HG03280 (cell line): ENCODE measurements around the gene FRYL.

Source experiments
- ATAC-seq: cut with Tn5 transposase; IDR thresholded peaks from one replicate; pipeline ENCODE4 v1.9.1; 2021; ENCODE audit warnings: mild to moderate bottlenecking, moderate library complexity; ENCODE audit not compliant: unreplicated experiment

Gene FRYL

DNA sequence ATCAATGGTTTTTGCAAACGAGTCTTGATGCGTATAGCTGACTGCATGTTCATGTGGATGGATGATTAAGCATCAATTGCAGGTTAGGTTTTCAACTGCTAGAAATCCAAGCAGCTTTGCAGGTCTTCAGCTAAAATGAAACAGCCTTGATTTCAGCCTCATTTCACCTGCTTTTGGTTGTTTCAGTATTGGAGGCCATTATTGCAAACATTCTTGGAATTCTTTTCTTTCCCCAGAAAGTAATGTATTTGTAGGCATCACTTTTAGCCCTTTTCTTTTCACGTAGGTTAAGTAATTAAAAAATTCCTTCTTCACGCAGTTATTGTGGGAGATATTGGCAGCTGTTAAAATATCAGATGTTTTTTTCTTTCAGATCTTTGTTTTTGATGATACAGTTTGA lies 281.2 kb downstream of the FRYL start:
- ATAC-seq = no peak

- no peak for ATAC-seq
These were observed 284.1 kb downstream of the FRYL start for GRCh38 chr4:48495941-48496340.

- no peak for ATAC-seq
These were observed 286.5 kb downstream of the FRYL start for GRCh38 chr4:48493452-48494100.

DNA sequence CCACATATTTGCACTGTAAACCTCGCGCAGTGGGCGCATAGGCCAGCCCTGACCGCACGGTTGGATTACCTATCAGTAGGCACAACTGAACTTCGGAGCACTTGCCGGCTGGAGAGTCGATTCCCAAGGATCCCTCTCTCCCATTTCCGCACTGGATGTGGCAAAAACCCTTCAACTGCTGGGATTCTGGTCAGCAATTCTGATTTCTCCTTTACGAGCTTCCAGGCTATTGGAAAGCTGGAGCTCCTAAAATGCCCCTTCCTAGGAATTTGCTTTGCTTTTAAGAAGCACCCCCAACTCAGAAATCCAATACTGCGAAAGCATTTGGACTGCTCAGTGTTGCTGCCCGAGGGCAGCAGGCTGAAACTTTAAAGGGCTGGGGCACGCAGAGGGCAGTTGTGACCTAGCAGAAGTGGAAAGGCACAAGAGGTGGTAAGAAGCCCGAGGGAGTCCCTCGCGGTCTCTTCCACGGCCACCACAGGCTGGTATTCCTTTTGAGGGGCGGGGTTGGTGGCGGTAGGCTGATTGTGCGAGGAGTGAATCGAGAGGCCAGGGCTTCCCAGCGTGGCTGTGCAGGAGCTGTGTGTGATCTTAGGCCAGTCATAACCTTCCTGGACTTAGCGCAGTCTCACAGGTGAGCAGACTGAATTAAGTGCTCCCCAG lies 288.4 kb downstream of the FRYL start:
- no peak for ATAC-seq

- ATAC-seq = no peak
These were observed 289.2 kb downstream of the FRYL start for GRCh38 chr4:48490680-48491513.

GRCh38 chr4:48490012-48490679 lies 289.9 kb downstream of the FRYL start, which contains the start of gene ZAR1:
ZAR1 (plus strand) TSS chr4:48490252; CDS start chr4:48490292, 40 bp downstream.
- ATAC-seq = no peak

- ATAC-seq = no peak
These were observed 290.4 kb downstream of the FRYL start for GRCh38 chr4:48489683-48490011.

- no peak for ATAC-seq
These were observed 295.4 kb downstream of the FRYL start for GRCh38 chr4:48484494-48485168.

DNA sequence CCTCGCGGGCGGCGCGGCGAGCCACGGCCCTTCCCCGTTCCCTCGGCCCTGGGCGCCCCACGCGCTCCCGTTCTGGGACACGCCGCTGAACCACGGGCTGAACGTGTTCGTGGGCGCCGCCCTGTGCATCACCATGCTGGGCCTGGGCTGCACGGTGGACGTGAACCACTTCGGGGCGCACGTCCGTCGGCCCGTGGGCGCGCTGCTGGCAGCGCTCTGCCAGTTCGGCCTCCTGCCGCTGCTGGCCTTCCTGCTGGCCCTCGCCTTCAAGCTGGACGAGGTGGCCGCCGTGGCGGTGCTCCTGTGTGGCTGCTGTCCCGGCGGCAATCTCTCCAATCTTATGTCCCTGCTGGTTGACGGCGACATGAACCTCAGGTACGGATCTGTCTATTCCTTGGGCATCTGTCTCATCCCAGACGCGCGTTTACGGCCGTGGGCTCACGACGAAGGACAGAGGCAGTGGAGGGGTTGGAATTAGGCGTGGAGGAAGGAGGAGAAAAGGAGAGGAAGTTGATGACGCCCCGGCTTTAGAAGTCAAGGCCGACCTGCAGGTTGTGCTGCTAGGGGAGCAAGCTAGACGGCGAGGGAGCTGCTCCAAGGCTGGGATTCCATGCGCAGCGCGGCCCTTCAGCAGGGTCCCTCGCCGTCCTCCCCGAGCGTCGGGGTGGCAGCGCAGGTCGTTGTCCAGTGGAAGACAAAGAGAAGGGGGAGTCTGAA lies 296.1 kb downstream of the FRYL start:
- ATAC-seq = no peak

- ATAC-seq = no peak
These were observed 296.9 kb downstream of the FRYL start, which contains the start of gene SLC10A4 for GRCh38 chr4:48483006-48483776. SLC10A4 (plus strand) TSS chr4:48483343; CDS start chr4:48483562, 219 bp downstream.

DNA sequence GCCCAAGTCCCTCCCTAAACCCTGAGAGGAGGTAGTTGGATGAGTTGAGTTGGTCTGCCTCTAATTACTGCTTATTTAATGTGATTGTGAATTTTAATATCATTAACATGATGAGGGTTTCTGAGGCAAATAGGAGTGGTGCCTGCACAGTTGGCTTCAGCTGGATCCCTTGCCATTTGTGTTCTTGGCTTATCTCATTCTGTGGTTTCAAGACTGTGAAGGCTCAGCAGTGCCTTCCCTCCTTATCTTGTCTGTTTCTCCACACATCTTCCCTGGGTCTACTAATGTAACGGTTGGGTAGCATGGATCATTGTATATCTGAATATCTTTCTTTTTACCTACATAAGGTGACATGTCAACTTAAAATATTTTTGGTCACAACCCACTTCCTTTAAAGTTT lies 298.5 kb downstream of the FRYL start:
- ATAC-seq = no peak

DNA sequence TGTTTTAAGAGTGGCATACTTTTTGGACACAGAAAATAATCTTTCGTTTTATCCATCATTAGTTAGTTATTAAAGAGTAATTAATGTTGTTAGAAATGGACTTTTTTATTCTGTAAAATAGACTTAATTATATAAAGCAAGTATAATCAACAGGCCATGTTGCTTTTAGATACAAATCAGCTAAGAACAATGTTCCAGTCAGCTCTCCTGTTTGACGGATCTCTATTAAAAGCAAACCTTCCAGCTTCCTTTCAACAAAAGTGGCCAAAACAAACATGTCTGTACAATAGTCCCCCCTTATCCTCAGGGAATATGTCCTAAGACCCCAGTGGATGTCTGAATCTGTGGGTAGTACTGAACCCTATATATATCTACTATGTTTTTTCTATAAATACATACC lies 301.8 kb downstream of the FRYL start:
- no peak for ATAC-seq

- ATAC-seq = no peak
These were observed 304.3 kb downstream of the FRYL start for GRCh38 chr4:48475770-48476169.

DNA sequence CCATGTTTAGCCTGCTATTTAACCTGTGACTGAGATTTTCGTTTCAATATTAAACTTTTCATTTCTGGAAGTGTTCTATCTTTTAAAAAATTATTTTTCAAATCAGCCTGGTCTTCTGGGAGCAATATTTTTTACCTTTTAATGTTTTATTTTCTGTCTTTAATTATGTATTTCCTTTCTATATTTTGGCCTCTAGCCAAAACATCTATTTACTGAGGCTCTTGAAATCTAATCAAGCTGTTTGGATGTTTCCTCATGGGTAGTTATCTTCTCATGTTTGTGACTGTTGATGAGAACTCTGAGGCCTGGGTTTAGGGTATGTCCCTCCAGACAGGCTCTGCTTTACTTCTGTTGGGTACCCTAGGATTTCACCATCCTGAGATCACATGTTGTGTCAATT lies 307.3 kb downstream of the FRYL start:
- ATAC-seq = no peak

DNA sequence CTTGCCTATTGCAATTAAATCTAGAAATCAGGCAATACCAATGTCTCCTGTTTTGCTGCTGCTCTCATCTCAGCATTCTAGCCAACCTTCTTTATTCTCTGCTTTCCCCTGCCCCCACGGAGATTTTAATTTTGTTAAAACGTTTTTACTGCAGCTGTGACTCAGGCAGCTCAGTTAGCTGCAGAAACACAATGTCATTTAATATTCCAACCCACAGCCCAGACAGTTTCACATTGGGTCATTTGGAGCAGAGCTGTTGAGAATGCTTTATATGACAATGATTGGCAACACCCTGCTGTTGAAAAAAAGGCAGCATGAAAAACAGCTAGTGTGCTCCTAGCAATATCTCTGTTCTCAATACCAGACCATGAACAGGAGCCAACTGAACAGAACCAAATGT lies 309.5 kb downstream of the FRYL start:
- ATAC-seq = no peak

- no peak for ATAC-seq
These were observed 309.9 kb downstream of the FRYL start for GRCh38 chr4:48470137-48470536.

GRCh38 chr4:48467891-48468290 lies 312.2 kb downstream of the FRYL start:
- ATAC-seq = no peak

DNA sequence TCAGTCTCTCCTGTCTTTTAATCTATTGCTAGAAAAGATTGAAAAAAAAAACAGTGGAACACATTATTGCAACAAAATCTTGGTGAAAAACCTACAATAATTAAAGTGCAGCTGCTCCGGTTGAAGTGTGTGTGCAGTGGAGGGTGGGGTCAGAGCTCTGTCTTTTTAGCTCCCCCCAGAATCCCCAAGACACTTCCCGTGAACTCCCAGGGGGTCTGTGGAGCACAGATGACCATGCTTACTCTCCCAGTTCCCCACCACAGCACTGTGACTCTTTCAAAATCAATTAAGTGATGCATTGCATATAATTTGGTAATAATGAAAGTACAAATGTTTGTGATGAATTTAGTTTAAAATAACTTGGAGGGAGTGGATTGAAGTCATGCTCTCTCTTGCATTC lies 312.6 kb downstream of the FRYL start:
- ATAC-seq = no peak

DNA sequence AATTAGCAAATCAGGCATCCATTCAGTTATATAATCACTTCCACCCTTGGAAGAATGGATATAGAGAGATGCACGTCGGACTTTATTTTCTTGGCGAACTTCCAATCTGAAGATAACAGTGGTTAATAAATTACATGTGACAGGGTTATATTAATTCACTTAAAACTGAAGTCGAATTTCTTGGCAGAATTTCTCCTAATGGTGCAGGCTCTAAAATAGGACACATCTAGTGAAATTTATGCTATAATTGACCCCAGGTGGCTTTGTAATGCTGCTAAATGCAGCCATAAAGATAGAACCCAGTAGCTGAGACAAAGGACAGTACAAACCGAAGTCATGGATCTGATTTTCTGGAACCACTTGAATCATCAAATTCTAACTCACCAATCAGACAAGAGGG lies 317.7 kb downstream of the FRYL start:
- no peak for ATAC-seq
